HL-60 (cell line): Measurements from ENCODE around the gene MRPS10.

Source experiments
- CTCF ChIP-seq: IDR thresholded peaks from one replicate; pipeline ENCODE4 v1.5.1; 2011; ENCODE audit warnings: low read length, control low read depth, inconsistent platforms; ENCODE audit not compliant: insufficient read depth
- GABPA ChIP-seq: IDR thresholded peaks from 2 replicates; pipeline ENCODE4 v1.6.1; 2012; ENCODE audit warnings: low read depth
- POLR2AphosphoS5 ChIP-seq: IDR thresholded peaks from 2 replicates; pipeline ENCODE4 v1.6.1; 2012; ENCODE audit warnings: low read depth
- REST ChIP-seq: IDR thresholded peaks from 2 replicates; pipeline ENCODE4 v1.6.1; 2012; ENCODE audit warnings: low read depth; ENCODE audit not compliant: insufficient replicate concordance

GRCh38 chr6:42199106-42199981 is 18.3 kb downstream of the MRPS10 start:
- TF ChIP-seq POLR2AphosphoS5, result no peak
- no peak for TF ChIP-seq CTCF
- no peak for TF ChIP-seq GABPA
- TF ChIP-seq REST, result no peak
